Kasumi-1 (cell line): Measurements from ENCODE around the gene AP2A2.

Experiments used
- DNase-seq, 2 experiments: peaks; one replicate each; lab custom pipeline; 2025; lab: John Stamatoyannopoulos, UW

Gene AP2A2

GRCh38 chr11:1059759-1060158 is 134.1 kb downstream of the AP2A2 start:
- no peak for DNase-seq

GRCh38 chr11:1060410-1060809 is 134.7 kb downstream of the AP2A2 start:
- no peak for DNase-seq

- DNase-seq = no peak
Observed at GRCh38 chr11:1060852-1061616, 135.4 kb downstream of the AP2A2 start.
